GM12873 (cell line): Measurements from ENCODE around the gene ADPRHL1.

Source experiments
- TF ChIP-seq, protein P1 (sequence below): IDR thresholded peaks from 2 replicates; pipeline ENCODE4 v1.5.1; 2012; ENCODE audit warnings: low read depth, mild to moderate bottlenecking, moderate library complexity, low read length, control low read depth; ENCODE audit not compliant: insufficient read depth; ENCODE audit errors: missing control alignments

The ADPRHL1 gene

DNA sequence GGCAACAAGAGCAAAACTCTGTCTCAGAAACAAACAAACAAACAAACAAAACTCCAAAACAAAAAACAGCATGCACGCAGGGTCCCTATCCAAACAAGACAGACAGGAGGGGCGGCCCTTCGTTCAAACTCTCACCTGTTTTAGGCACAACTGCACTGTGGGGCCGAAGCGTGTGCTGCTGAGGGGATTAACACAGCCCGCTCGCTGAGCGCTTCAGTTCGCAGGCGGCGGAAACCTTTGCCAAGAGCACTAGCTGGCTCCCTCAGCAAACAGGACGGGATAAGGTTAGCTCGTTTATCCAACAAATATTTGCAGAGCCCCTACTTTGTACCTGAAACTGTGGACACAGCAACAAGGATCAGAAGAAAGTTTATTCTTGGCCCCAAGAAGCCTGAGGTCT is 1.6 kb upstream of the ADPRHL1 start:
- TF ChIP-seq, protein P1, sequence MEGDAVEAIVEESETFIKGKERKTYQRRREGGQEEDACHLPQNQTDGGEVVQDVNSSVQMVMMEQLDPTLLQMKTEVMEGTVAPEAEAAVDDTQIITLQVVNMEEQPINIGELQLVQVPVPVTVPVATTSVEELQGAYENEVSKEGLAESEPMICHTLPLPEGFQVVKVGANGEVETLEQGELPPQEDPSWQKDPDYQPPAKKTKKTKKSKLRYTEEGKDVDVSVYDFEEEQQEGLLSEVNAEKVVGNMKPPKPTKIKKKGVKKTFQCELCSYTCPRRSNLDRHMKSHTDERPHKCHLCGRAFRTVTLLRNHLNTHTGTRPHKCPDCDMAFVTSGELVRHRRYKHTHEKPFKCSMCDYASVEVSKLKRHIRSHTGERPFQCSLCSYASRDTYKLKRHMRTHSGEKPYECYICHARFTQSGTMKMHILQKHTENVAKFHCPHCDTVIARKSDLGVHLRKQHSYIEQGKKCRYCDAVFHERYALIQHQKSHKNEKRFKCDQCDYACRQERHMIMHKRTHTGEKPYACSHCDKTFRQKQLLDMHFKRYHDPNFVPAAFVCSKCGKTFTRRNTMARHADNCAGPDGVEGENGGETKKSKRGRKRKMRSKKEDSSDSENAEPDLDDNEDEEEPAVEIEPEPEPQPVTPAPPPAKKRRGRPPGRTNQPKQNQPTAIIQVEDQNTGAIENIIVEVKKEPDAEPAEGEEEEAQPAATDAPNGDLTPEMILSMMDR, result no peak

DNA sequence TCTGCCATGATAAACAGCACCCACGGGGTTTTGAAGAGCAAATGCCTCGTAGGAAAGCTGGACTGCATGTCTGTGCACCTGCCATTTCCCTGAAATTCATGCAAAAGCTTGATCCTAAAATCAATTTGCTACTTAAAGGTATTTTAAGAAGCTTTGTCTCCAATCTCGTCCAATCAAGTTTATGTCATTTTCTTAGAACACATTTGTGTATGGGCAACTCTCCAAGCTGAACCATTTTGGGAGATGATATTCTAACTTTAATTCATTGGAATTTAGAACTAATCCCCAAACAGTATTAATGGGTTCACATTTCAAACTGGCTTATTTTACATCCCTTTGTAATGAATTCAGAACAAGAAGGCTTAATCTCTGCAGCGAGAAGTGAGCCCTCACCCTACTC is 822 bp downstream of the ADPRHL1 start:
- TF ChIP-seq, protein P1, result no peak

DNA sequence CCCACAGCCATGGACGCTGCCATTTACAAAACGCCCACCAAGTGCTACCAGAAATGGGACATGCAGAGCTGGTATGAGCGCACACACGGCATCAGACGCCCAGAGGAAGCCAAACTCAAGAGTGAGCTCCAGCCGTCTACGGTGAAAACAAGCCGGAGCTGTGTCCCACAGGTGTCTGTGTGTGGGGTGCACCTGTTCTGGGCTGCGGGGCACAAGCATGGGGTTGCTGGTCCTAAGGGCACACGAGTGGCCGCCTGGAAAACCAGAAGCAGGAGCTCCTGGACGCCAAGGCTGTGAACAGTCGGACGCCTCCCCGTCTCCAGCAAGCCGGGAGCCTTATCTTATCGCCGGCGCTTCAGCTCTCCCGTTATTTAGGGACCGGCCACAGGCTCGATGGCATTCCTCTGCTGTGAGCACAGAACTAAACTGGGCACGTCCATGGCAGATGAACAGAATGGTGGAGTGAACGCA is 1.3 kb downstream of the ADPRHL1 start:
- TF ChIP-seq, protein P1, result no peak

DNA sequence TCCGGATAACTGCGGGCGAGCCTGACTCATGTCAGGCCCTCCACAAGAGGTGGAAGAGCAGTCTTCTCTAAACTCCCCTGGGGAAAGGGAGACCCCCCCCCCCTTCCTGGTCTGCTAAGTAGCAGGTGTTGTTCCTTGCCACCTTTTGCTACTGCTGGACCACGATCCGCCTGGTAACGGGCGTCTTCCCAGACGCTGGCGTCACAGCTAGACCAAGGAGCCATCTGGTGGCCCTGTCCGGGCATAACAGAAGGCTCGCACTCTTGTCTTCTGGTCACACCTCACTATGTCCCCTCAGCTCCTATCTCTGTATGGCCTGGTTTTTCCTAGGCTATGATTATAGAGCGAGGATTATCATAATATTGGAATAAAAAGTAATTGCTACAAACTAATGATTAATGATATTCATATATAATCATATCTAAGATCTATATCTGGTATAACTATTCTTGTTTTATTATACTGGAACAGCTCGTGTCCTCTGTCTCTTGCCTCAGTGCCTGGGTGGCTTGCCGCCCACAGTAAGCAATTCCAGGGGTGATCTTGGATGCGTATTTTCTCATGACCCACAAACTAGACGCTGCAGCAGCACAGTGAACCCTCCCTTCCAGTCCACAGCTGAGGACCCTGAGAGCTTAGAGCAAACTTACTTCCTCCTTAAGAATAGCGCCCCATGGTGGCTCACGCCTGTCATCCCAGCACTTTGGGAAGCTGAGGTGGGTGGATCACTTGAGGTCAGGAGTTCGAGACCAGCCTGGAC is 2.2 kb downstream of the ADPRHL1 start:
- TF ChIP-seq, protein P1, result peak; percentile 17

- TF ChIP-seq, protein P1, result no peak
These were observed 3.5 kb downstream of the ADPRHL1 start for GRCh38 chr13:113449693-113450347.

- TF ChIP-seq, protein P1, result no peak
These were observed 4.2 kb downstream of the ADPRHL1 start for GRCh38 chr13:113448885-113449692.

DNA sequence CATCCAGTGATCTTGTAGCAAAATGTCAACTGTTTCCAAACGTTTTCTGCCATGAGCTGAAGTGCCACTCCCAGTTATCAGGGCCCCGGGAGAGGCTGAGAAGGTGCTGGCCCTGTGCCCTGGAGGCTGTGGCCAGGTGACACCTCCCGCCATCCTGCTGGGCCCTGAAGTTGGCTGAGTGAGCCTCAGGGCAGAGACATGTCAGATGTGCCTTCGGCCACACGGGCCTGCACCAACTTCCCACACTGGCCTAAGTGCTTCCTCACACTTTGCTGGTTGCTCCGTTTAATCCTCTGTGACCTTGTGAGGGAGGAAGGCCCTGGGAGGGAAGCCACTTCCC is 4.8 kb downstream of the ADPRHL1 start:
- TF ChIP-seq, protein P1, result no peak
